ENCODE measurements around the gene PLP2.

PLP2 gene

GRCh38 chrX:49209434-49210251 is 37.9 kb downstream of the PLP2 start:
- no peak for DNase-seq (ENCODE audit: low read depth, low spot score)

- no peak for DNase-seq (ENCODE audit: low read depth, low spot score)
These were observed 38.7 kb downstream of the PLP2 start for GRCh38 chrX:49210406-49210805.

GRCh38 chrX:49211074-49211473 is 39.4 kb downstream of the PLP2 start:
- DNase-seq (ENCODE audit: low read depth, low spot score) = no peak

GRCh38 chrX:49212209-49212608 is 40.5 kb downstream of the PLP2 start:
- no peak for DNase-seq (ENCODE audit: low read depth, low spot score)

GRCh38 chrX:49212861-49213260 is 41.2 kb downstream of the PLP2 start:
- DNase-seq (ENCODE audit: low read depth, low spot score) = no peak

- no peak for DNase-seq (ENCODE audit: low read depth, low spot score)
These were observed 42.7 kb downstream of the PLP2 start for GRCh38 chrX:49214416-49214815.

- DNase-seq (ENCODE audit: low read depth, low spot score) = no peak
These were observed 43.4 kb downstream of the PLP2 start for GRCh38 chrX:49214996-49215526.

GRCh38 chrX:49220100-49220499 is 48.4 kb downstream of the PLP2 start:
- DNase-seq (ENCODE audit: low read depth, low spot score) = no peak

GRCh38 chrX:49221868-49222267 is 50.2 kb downstream of the PLP2 start:
- DNase-seq (ENCODE audit: low read depth, low spot score) = no peak
